Colonic mucosa (tissue), 4 donors: ENCODE data around the gene SNX10. TPM values are rescaled to one million over a fixed set of nuclear protein-coding genes. Genes with fewer than 3 reads are reported as not detected.

Experiments used
- DNase-seq: peaks from one replicate; pipeline ENCODE4 v3.0.0-alpha.2; 2020
- H3K27ac ChIP-seq: fragments of 200-600 bp; one replicate; pipeline ENCODE4 v1.8.0; 2021
- H3K27me3 ChIP-seq: fragments of 200-600 bp; one replicate; pipeline ENCODE4 v1.8.0; 2021
- H3K36me3 ChIP-seq: fragments of 200-600 bp; one replicate; pipeline ENCODE4 v1.8.0; 2021
- H3K4me1 ChIP-seq: fragments of 200-600 bp; one replicate; pipeline ENCODE4 v1.8.0; 2021; ENCODE audit warnings: mild to moderate bottlenecking
- H3K4me3 ChIP-seq: fragments of 200-600 bp; one replicate; pipeline ENCODE4 v1.8.0; 2021
- H3K9ac ChIP-seq, 2 donors: one replicate each; pipeline ENCODE4 v1.7.0; 2013; ENCODE audit warnings: control low read depth in 2 of 2, low read depth in 2 of 2, low read length in 2 of 2
- H3K9me3 ChIP-seq: fragments of 200-600 bp; one replicate; pipeline ENCODE4 v1.8.0; 2021
- intact Hi-C: fragments of 100-400 bp; cut with DNase I; formaldehyde crosslinking; loops from one replicate; pipeline ENCODE4 v1.14.1; 2022
- total RNA-seq, 2 donors: library from RNA; stranded (reverse); fragmentation: NEBNext Ultra II Directional in 1 of 2; extraction: Animal tissue kit (Norgen Biotek cat#: 25700) in 1 of 2; gene quantifications; one replicate each; pipeline ENCODE4 v1.2.1, GENCODE V29; 2021
- TF ChIP-seq, protein P1 (sequence below): fragments of 200-600 bp; IDR thresholded peaks from one replicate; pipeline ENCODE4 v1.8.0; 2022; ENCODE audit warnings: antibody characterized with exemption, mild to moderate bottlenecking
- donor health status: healthy.
- donor health status: DM: no; HTN: no; CAD: no.
- donor health status: DM: no; HTN: no; CAD: no.

Gene SNX10
- total RNA-seq, 2 donors from 2014 or later: 3.1 to 4.9 TPM

DNA sequence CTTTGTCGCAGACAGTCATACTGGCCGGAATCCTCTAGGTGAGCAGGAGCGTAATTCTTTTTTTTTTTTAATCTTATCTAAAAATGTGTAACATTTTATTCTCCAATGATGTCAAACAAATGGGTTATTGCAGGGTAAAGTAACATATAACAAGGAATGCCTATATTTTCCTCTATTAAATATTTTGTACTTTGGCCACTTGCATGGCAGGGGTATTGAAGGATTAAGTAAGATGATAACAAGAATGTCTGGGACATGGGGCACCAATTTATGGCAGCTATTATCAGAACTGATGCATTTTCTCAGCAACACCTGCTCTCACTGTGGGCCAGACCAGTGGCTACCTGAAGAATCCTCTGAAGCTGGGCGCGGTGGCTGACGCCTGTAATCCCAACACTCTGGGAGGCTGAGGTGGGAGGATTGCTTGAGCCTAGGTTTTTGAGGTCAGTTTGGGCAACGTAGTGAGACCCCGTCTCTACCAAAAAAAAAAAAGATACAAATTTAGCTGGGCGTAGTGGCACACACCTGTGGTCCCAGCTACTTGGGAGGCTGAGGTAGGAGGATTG is 24.0 kb upstream of the SNX10 start:
- no peak for DNase-seq
- intact Hi-C loops: no loop called here

DNA sequence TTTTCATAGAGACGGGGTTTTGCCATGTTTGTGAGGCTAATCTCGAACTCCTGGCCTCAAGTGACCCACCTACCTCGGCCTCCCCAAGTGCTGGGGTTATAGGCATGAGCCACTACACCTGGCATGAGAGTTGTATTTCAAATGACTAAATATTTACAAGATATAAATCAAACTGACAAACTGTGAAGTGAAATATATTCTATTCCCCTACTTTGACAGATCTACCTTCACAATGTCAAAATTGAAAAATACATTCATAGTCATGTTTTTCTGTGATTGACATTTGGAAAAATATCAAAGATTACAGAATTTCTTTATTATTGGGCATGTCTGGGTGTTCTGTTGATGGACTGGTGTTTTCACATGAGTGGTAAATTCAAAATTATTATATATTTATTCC is 16.4 kb upstream of the SNX10 start:
- no peaks in the 10 kb centered on the region for H3K9me3 ChIP-seq
- H3K9ac ChIP-seq: no peak overlapping the region
- no peak overlapping the region for H3K4me3 ChIP-seq
- intact Hi-C loops: no loop called here
- no peaks in the 10 kb centered on the region for H3K27me3 ChIP-seq
- no peak overlapping the region for H3K27ac ChIP-seq
- no peaks in the 10 kb centered on the region for H3K4me1 ChIP-seq
- TF ChIP-seq, protein P1, sequence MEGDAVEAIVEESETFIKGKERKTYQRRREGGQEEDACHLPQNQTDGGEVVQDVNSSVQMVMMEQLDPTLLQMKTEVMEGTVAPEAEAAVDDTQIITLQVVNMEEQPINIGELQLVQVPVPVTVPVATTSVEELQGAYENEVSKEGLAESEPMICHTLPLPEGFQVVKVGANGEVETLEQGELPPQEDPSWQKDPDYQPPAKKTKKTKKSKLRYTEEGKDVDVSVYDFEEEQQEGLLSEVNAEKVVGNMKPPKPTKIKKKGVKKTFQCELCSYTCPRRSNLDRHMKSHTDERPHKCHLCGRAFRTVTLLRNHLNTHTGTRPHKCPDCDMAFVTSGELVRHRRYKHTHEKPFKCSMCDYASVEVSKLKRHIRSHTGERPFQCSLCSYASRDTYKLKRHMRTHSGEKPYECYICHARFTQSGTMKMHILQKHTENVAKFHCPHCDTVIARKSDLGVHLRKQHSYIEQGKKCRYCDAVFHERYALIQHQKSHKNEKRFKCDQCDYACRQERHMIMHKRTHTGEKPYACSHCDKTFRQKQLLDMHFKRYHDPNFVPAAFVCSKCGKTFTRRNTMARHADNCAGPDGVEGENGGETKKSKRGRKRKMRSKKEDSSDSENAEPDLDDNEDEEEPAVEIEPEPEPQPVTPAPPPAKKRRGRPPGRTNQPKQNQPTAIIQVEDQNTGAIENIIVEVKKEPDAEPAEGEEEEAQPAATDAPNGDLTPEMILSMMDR: no peak
- DNase-seq: no peak
- H3K36me3 ChIP-seq: no peaks in the 10 kb centered on the region

More for the DNA sequence above, 24.0 kb upstream of the SNX10 start:
- H3K4me3 ChIP-seq: no peak overlapping the region
- TF ChIP-seq, protein P1: no peak
- no peaks in the 10 kb centered on the region for H3K9me3 ChIP-seq
- no peaks in the 10 kb centered on the region for H3K4me1 ChIP-seq
- no peaks in the 10 kb centered on the region for H3K36me3 ChIP-seq
- H3K27ac ChIP-seq: no peak overlapping the region
- no peaks in the 10 kb centered on the region for H3K27me3 ChIP-seq
- H3K9ac ChIP-seq: no peak overlapping the region

DNA sequence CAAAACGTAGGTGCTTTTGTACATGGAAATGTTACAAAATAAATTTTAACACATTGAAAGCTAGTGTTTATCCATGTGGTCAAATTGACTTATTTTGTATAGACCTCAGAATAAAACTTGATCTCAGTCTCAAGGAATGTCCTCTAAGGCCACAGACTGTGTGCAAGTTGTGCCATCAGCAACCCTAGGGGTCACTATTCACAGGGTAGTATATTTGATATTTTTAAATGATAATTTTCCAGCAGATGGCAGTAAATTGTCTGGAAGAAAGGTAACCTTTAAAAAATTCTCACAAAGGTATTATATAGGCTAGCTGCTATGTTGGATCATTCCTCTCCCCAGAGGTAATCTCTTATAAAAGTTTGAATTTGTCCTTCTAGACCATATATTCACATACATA is 12.9 kb upstream of the SNX10 start:
- Histone ChIP-seq H3K9ac (no peak overlapping the region), H3K4me3 (no peak overlapping the region), H3K27ac (no peak overlapping the region), H3K27me3 (no peaks in the 10 kb centered on the region), H3K9me3 (no peaks in the 10 kb centered on the region), H3K4me1 (no peaks in the 10 kb centered on the region), H3K36me3 (no peaks in the 10 kb centered on the region)
- TF ChIP-seq, protein P1: no peak
- intact Hi-C loops: no loop called here
- no peak for DNase-seq

DNA sequence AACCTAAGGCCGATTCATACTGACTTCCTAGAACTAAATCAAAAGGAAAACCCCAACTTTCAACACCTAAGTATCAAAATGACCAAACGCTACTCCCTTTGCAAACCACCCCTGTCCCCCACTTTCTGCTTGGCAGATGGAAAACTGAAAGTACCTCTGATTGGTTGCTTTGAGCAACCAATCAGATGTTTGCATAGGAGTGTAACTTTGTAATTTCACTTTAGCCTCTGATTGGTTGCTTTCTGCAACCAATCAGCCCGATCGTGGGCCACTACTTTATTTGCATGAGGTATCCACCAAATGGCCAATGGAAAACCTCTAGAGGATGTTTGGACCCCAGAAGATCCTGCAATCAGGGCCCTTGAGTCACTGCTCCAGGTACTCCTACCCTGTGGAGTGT is 12.3 kb upstream of the SNX10 start:
- TF ChIP-seq, protein P1: no peak
- Histone ChIP-seq H3K9me3 (no peaks in the 10 kb centered on the region), H3K36me3 (no peaks in the 10 kb centered on the region), H3K9ac (no peak overlapping the region), H3K27me3 (no peaks in the 10 kb centered on the region), H3K27ac (no peak overlapping the region), H3K4me3 (no peak overlapping the region), H3K4me1 (no peaks in the 10 kb centered on the region)
- no peak for DNase-seq
- intact Hi-C loops: no loop called here

DNA sequence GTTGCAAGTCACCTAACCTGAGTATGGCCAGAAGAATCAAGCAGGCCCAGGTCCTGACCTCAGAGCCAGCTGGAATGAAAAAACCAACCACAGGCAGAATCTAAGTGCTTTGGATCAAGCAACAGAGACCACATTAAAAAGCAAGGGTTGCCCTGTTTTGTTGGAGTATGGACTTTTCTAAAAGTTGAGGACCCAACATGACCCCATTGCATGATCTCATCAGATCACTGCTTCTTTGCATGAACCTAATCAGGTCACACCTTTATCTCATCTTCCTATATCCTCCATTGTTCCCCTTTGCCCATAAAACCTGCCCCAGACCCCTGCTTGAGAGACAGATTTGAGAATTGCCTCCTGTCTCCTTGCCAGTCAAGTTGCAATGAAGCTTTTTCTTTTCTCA is 11.6 kb upstream of the SNX10 start:
- no peaks in the 10 kb centered on the region for H3K27me3 ChIP-seq
- TF ChIP-seq, protein P1: no peak
- no peak overlapping the region for H3K4me3 ChIP-seq
- H3K9ac ChIP-seq: no peak overlapping the region
- no peak for DNase-seq
- intact Hi-C loops: loop anchor here (10.0 kb wide), 1 partner anchor 85 kb away; no protein-coding TSS in a partner anchor
- H3K27ac ChIP-seq: no peak overlapping the region
- no peaks in the 10 kb centered on the region for H3K4me1 ChIP-seq
- H3K9me3 ChIP-seq: no peaks in the 10 kb centered on the region
- no peaks in the 10 kb centered on the region for H3K36me3 ChIP-seq
